Thyroid gland (tissue), 4 donors: ENCODE results near the gene RIMKLB. TPM values are rescaled to one million over a fixed set of nuclear protein-coding genes. Genes with fewer than 3 reads are reported as not detected.

Experiments used
- DNase-seq, 2 donors: peaks; one replicate each; pipeline ENCODE4 v3.0.0-alpha.2; 2019
- H3K27ac ChIP-seq, 3 donors: fragments of 200-600 bp; sonication (generic); 1 replicate in 2 of 3; 2 replicates in 1 of 3; pipeline ENCODE4 v1.5.1; 2016 to 2019; ENCODE audit warnings: mild to moderate bottlenecking in 1 of 3, moderate library complexity in 1 of 3
- H3K27me3 ChIP-seq: fragments of 200-600 bp; sonication (generic); one replicate; pipeline ENCODE4 v1.5.1; 2019
- H3K36me3 ChIP-seq, 2 donors: fragments of 200-600 bp; sonication (generic); one replicate each; pipeline ENCODE4 v1.5.1; 2016 to 2019
- H3K4me1 ChIP-seq, 2 donors: fragments of 200-600 bp; sonication (generic); one replicate each; pipeline ENCODE4 v1.5.1; 2017 to 2019
- H3K4me3 ChIP-seq, 3 donors: fragments of 200-600 bp; sonication (generic); replicated peaks in 1 of 3; 1 replicate in 2 of 3; 2 replicates in 1 of 3; pipeline ENCODE4 v1.5.1; 2016; ENCODE audit warnings: mild to moderate bottlenecking in 1 of 3
- H3K9me3 ChIP-seq: fragments of 200-600 bp; sonication (generic); one replicate; pipeline ENCODE4 v1.5.1; 2017
- CTCF ChIP-seq, 6 experiments: fragments of 200-600 bp in 3 of 6; fragments of 450-650 bp in 3 of 6; sonication (generic) in 3 of 6; IDR thresholded peaks; one replicate each; pipeline ENCODE4 v1.5.1; 2016 to 2019; ENCODE audit warnings: antibody characterized with exemption in 6 of 6, mild to moderate bottlenecking in 2 of 6, inconsistent platforms in 1 of 6, moderate library complexity in 1 of 6
- POLR2A ChIP-seq, 2 donors: fragments of 450-650 bp; IDR thresholded peaks; one replicate each; pipeline ENCODE4 v1.6.1; 2017; ENCODE audit warnings: antibody characterized with exemption in 2 of 2, mild to moderate bottlenecking in 2 of 2, moderate library complexity in 1 of 2
- WGBS, 2 donors: methylation state at CpG; one replicate each; pipeline ENCODE4 v1.1.5; 2017; 5-methylcytosine and 5-hydroxymethylcytosine counted together
- intact Hi-C: fragments of 100-400 bp; cut with DNase I; formaldehyde crosslinking; loops from one replicate; pipeline ENCODE4 v1.15.1; 2023
- total RNA-seq, 4 donors: library from RNA; depleted of rRNA; stranded (reverse); fragments of >200 nt; gene quantifications; one replicate each; pipeline ENCODE4 v1.2.3, GENCODE V29; 2016

RIMKLB gene
- total RNA-seq, 4 donors from 2014 or later, result 50.8 to 77.7 (median 64.1) TPM

DNA sequence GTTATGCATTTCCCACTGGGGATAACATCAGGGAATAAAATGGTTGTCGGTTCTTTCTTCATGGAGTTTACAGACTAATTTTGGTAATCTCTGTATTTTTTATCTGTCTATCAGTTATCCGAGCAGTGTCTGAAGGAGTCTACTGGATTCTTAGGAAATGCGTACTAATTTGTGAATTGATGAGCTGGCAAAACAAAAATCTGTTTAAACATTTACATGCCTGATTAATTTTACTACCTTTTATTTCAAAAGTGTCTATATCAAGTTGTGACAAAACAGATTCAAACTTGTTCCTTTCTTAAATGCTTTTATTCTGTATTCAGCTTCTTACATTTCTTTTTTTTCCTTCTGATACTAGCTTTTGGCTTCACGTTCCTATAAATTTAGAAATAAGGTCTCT, 4.4 kb downstream of the RIMKLB start:
- TF ChIP-seq CTCF (IDR thresholded peaks at IDR 0.05) (no peak), POLR2A (IDR thresholded peaks at IDR 0.05) (no peak)
- DNase-seq, result no peak
- H3K27ac ChIP-seq, result peak overlapping the region in 2 of 3 donors; percentile 45 to 62
- H3K36me3 ChIP-seq, result no peaks in the 10 kb centered on the region
- peaks cover 41 to 49% of the 10 kb centered on the region in 2 donors for H3K4me1 ChIP-seq
- no peaks in the 10 kb centered on the region for H3K27me3 ChIP-seq
- H3K4me3 ChIP-seq, result no peak overlapping the region
- 84 to 87% methylated on average over 4 of the region's 4 CpGs for WGBS, 2 donors
- H3K9me3 ChIP-seq, result no peaks in the 10 kb centered on the region
- intact Hi-C loops, result no loop called here

DNA sequence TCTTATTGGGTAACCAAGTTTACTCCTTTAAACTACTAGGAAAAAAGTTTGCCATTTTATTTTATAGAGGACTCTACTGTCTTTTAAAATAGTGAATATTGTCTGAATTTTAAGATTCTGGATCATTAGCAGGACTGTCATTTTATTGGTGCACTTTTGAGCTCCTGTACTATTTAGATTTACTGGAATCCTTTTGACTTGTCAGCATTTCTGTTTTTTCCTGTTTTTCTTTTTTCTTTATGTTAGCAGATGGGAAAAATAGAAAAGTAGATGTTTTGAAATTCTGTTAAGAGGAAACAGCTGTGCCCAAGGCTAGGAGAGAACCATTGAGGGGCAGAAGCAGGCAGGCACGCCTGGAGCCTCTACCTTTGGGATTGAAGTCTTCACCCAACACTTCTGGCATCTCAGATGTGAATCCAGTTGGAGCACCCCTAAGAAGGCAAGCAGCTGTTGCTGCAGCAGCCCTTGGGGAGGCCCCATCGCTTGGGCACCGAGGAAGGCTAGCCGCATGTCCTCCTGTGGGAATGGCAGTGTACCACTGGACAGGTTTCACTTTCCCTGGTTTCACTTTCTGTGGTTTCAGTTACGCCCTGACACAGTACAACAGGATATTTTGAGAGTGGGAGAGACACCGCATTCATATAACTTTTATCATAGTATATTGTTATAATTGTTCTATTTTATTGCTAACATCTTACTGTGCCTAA, 11.5 kb downstream of the RIMKLB start:
- H3K36me3 ChIP-seq, result no peaks in the 10 kb centered on the region
- H3K27ac ChIP-seq, result peak overlapping the region in 2 of 3 donors; percentile 37 to 38
- no peaks in the 10 kb centered on the region for H3K9me3 ChIP-seq
- peaks cover 10 to 11% of the 10 kb centered on the region in 2 donors for H3K4me1 ChIP-seq
- DNase-seq, result no peak
- no peak overlapping the region for H3K4me3 ChIP-seq
- H3K27me3 ChIP-seq, result no peaks in the 10 kb centered on the region
- TF ChIP-seq POLR2A (IDR thresholded peaks at IDR 0.05) (no peak), CTCF (IDR thresholded peaks at IDR 0.05) (no peak)
- intact Hi-C loops, result no loop called here
- WGBS, 2 donors, result 64 to 66% methylated on average over 6 of the region's 6 CpGs

DNA sequence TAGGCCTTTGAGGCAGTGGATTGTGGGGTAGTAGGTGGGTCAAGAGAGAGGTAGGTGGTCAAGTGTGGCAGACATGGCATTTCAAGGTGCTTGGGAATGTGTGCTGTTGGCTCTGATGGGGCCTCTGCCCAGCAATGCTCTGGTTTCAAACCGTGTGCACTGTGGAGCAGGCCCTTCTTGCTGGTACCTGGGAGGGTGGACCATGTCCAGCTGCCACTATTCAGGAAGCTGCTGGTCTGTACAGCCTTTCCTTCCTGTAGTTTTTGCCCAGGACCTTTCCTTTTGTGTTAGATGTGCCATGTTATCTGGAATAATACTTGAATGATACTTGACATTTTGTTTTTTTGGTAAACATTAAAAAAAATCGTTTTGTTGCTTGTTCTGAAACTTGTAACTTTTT, 14.8 kb downstream of the RIMKLB start:
- Histone ChIP-seq H3K27ac (peak overlapping the region; percentile 28 to 57 (median 33)), H3K27me3 (no peaks in the 10 kb centered on the region), H3K4me1 (peaks cover 11 to 14% of the 10 kb centered on the region in 2 donors), H3K36me3 (no peaks in the 10 kb centered on the region), H3K9me3 (no peaks in the 10 kb centered on the region), H3K4me3 (no peak overlapping the region)
- no peak for TF ChIP-seq POLR2A (IDR thresholded peaks at IDR 0.05)
- no peak for TF ChIP-seq CTCF (IDR thresholded peaks at IDR 0.05)
- intact Hi-C loops, result no loop called here
- 21 to 22% methylated on average over 2 of the region's 2 CpGs for WGBS, 2 donors
- DNase-seq, result peak in 1 of 2 donors; percentile 41

GRCh38 chr12:8722286-8722800, 24.6 kb downstream of the RIMKLB start:
- no peak overlapping the region for H3K4me3 ChIP-seq
- DNase-seq, result no peak
- H3K4me1 ChIP-seq, result peaks cover 7 to 8% of the 10 kb centered on the region in 2 donors
- no peaks in the 10 kb centered on the region for H3K27me3 ChIP-seq
- H3K27ac ChIP-seq, result no peak overlapping the region
- no peak for TF ChIP-seq POLR2A (IDR thresholded peaks at IDR 0.05)
- no peak for TF ChIP-seq CTCF (IDR thresholded peaks at IDR 0.05)
- H3K9me3 ChIP-seq, result no peaks in the 10 kb centered on the region
- intact Hi-C loops, result no loop called here
- no peaks in the 10 kb centered on the region for H3K36me3 ChIP-seq
- 97 to 99% methylated on average over 3 of the region's 3 CpGs for WGBS, 2 donors

GRCh38 chr12:8734873-8735381, 37.1 kb downstream of the RIMKLB start:
- peaks cover 11 to 21% of the 10 kb centered on the region in 2 donors for H3K4me1 ChIP-seq
- no peak overlapping the region for H3K4me3 ChIP-seq
- H3K9me3 ChIP-seq, result no peaks in the 10 kb centered on the region
- WGBS, 2 donors, result 89 to 90% methylated on average over 3 of the region's 3 CpGs
- intact Hi-C loops, result no loop called here
- H3K27ac ChIP-seq, result peak overlapping the region in 1 of 3 donors; percentile 59
- H3K36me3 ChIP-seq, result no peaks in the 10 kb centered on the region
- no peaks in the 10 kb centered on the region for H3K27me3 ChIP-seq
- no peak for DNase-seq
- TF ChIP-seq POLR2A (IDR thresholded peaks at IDR 0.05) (no peak), CTCF (IDR thresholded peaks at IDR 0.05) (no peak)
